Gastroesophageal sphincter (tissue), 3 donors: ENCODE data around the gene DUSP16.

Experiments
- CTCF ChIP-seq, 4 experiments: fragments of 200-600 bp in 2 of 4; fragments of 450-650 bp in 2 of 4; sonication (generic) in 1 of 4; IDR thresholded peaks; one replicate each; pipeline ENCODE4 v1.5.1; 2017 to 2019; ENCODE audit warnings: antibody characterized with exemption in 4 of 4, mild to moderate bottlenecking in 2 of 4, moderate library complexity in 2 of 4
- POLR2A ChIP-seq, 2 donors: fragments of 450-650 bp; IDR thresholded peaks; one replicate each; pipeline ENCODE4 v1.6.1; 2017; ENCODE audit warnings: antibody characterized with exemption in 2 of 2, mild to moderate bottlenecking in 2 of 2, moderate library complexity in 1 of 2
- POLR2AphosphoS5 ChIP-seq: sonication (generic); formaldehyde crosslinking; IDR thresholded peaks from one replicate; pipeline ENCODE4 v1.6.1; 2017; ENCODE audit warnings: antibody characterized with exemption

GRCh38 chr12:12456637-12457036 lies 106.0 kb downstream of the DUSP16 start:
- TF ChIP-seq CTCF (IDR thresholded peaks at IDR 0.05) (no peak), POLR2A (IDR thresholded peaks at IDR 0.05) (no peak), POLR2AphosphoS5 (no peak)
